ENCODE results near the gene DPP7.
A peak's percentile ranks its signal among the peaks of the same experiment; 100 is the strongest.
"Not testable (repeated sequence)": the region's sequence is repeated elsewhere in the genome, so short reads cannot be mapped to it uniquely, and the experiment has no call there.

DPP7 gene

DNA sequence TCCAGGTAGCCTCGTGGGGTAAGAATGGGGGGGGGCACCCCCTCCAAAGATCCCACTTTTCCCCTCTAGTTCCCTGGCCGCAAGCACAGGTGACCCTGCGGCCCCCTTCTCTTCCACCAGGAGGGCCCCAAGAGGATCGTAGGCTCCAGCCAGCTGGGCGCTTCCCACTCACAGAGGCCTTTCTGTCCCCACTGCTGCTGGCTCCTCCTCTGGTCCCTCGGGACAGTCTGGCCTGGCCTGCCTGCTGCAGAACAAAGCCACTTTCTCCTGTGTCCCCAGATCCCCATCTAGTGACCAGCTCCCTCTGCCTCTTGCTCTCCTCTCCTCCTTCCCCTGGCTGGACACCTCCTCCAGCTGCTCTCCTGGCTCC is 43.6 kb downstream of the DPP7 start:
- DNase-seq (ENCODE audit: low read depth, low spot score): no peak

DNA sequence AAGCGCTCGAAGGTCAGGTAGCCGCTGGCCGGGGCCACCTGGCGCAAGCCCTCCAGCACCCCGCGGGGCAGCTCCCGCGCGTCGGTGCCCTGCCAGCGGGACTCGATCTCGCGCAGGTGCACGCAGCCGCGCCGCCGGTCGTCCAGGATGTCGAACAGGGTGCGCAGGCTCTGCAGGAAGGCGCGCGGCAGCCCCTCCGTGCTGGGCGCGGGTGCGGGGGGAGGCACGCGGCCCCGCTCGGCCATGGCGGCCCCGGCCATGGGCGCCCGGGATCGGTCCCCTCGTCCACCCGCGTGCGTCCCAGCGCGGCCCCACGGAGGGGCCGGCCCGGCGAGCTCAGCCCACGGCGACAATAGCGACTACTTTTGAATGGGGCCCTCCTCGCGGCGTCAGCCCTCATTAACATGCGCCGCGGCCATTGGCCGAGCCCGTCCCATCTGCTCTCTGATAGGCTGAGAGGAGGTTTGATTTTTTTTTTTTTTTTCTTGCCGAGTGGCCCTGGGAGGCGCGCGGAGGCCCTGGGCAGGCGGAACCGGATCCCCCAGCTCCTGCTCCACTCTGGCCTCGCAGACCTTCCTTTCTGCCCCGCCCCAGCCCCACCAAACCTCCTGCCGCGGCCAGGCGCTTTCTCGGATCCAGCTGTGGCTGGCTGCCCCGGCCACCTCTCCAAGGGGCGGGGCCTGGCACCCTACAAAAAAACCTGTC is 44.2 kb downstream of the DPP7 start, which contains the start of gene SAPCD2:
Gene SAPCD2 (minus strand): TSS at position 357 of the 705 bp plus-strand sequence. CDS start 97 bp downstream, at position 260.
- peak; percentile 74 for DNase-seq (ENCODE audit: low read depth, low spot score)

DNA sequence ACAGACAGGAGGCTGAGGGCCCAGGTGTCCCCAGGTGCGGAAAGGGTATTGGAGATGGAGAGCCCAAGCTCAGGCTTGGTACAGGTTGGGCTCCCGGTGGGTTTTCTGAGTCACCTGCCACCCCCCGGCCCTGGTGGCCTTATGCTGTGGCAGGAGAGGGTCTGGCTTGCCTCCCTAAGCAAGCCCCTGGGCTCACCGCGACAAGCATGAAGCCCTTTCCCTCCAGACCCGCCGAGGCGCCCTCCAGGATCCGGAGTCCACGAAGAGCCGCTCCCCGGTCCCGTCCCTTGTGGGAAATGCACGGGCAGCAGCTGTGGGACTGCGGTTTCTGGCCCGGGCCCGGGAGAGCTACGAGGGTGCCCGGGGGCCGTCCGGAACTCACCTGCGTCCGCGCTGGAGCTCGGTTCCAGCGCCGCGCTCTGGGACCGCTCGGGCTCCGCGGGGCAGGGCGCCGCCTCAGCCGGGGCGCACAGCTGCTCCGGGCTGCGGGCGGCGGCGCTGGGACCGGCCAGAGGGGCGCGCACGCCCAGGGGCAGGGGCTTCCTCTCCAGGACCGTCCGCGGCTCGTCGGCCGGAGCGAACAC is 44.9 kb downstream of the DPP7 start:
- DNase-seq (ENCODE audit: low read depth, low spot score): no peak

DNA sequence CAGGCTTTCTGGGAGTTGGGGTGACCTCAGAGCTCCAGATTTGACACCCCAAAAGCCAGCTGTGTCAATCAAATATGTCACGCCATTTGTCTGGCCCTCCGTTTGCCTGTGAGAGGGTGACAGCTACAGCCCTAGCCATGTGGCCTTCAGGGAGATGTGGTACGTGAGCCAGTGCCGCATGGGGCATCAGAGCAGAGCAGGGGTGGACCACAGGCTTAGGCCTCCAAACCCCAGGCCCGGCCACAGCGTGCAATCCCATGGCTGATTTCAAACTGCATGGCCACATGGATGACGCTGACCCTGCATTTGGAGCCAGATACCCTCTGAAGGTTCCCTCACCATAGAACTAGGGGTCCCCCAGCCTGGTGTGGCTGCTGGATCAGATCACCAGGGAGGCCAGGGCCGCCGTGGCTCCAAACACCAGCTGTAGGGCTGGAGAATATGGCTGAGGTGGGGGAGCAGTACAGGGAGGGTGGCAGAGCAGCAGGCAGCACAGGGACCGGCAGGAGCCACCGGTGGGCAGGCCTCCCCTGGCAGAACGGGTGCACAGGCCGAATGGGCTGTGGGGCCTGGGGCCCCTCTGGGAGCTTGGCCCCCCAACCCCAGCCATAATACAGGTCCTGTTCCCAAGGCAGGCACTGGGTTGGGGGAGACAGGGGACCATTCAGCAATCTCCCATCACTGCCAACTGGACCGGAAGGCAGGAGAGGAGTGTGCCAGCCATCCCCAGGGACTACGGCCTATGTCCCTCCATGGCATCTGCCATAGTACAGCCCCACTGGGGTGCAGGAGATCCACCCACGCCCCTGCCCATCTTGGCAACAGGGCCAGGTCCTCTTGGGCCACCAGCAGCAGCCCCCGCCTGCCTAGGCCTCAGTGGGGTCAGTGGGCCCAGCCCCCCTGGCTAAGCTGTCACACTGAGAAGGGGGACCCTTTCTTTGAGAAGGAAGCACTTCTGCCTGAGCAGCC is 45.7 kb downstream of the DPP7 start:
- DNase-seq (ENCODE audit: low read depth, low spot score): no peak

DNA sequence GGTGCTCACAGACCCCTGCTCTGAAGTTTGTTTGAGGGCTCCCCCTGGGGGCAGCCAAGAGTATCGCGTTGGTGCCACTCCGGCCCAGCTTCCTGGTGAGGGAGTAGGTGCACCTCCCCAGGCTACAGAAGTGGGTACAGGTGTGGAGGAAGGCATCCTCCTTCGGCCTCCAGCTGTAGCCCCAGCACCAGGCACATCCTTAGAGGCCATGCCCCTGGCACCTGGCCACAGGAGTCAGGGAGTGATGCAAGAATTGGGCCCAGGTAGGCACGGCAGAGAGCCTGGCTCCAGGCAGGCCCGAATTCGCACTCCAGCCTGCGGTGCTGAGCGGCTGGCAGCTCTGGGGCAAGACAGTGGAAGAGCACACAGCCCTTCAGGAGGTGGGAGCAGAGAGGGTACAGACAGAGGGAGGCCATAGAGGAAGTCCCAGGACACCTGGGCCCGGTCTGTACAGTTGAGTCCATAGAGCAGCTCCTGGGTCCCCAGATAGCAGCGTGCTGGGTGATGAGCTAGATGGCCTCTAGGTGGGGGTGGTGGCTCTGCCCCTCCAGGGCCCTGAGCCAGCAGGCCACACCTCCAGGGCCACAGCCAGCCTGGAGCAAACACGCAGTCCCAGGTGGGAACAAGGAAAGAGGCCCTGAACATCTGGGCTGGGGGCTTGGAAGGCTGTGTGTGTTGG is 46.5 kb downstream of the DPP7 start:
- DNase-seq (ENCODE audit: low read depth, low spot score): peak; percentile 75

DNA sequence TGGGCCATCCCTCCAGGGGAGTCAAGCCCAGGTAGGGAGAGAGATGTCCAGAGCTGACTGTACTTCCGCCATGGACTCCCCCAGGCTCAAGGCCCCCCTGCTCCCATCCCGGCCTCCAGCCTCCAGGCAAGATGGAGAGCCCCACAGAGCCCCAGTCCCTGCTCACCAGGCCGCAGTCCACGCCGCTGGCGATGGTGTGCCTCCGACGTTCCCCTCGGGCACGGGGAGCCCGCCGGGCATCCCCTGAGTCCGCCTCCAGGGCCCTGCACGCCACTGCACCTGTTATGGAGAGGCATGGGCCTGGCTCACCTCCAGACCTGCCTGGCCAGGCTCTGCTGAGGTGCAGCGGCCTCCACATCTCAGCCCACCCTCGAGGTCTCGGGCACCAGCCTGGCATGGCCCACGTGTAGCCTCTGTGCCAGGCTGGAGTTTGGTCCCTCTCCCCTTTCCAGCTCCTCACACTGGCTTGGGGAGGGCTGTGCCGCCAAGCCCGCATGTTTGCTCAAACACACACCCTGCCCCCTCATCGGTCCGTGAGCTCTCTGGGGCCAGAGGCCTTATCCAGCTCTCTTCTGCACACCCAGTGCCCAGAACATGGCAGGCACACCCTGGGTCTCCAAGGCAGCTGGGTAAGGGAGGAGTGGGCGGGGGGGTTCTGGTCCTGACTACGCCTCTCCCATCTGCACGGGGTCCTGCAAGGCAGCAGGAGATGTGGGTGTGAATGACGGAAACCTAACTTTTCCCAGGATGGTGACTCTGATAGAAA is 48.3 kb downstream of the DPP7 start:
- no peak for DNase-seq (ENCODE audit: low read depth, low spot score)

DNA sequence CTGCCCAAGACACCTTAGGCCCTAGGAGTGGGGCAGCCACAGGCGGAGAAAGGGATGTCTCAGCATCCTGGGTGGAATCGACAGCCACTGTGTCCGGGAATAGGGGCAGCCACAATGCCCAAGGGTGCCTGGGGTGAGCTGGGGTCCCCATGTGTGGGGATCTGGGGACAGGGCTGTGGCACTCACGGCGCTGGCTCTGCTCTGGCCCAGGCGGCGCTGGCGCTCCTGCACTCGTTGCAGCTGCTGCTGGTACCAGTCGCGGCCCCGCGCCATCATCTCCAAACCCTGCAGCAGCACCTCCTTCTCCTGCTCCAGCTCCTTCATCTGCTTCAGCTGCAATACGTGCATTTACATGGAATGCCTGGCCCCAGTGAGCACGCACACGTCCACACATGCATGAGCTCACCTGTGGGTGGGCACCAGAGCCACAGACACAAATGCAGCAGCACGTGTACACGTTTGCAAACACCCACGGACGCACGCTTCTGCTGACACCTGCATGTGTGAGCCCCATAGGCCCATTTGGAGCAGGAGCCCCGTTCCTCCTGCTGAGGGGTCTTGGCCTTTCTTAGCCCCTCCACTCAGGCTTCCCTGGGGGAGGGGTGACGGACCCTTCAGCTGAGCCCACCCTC is 49.1 kb downstream of the DPP7 start:
- DNase-seq (ENCODE audit: low read depth, low spot score): no peak

DNA sequence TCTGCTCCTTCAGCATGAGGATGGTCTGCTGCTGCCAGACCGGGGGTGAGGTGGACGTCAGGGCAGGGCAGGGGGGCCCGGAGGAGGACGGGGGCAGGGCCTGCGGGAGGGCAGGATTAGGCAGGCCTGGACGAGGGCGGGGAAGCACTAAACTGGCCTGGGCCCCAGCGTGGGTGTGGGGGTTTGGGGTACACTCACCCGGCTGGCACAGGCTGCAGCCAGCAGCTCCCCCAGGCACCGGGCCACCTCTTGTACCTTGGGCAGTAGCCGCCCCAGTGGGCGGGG is 49.7 kb downstream of the DPP7 start:
- DNase-seq (ENCODE audit: low read depth, low spot score): no peak

DNA sequence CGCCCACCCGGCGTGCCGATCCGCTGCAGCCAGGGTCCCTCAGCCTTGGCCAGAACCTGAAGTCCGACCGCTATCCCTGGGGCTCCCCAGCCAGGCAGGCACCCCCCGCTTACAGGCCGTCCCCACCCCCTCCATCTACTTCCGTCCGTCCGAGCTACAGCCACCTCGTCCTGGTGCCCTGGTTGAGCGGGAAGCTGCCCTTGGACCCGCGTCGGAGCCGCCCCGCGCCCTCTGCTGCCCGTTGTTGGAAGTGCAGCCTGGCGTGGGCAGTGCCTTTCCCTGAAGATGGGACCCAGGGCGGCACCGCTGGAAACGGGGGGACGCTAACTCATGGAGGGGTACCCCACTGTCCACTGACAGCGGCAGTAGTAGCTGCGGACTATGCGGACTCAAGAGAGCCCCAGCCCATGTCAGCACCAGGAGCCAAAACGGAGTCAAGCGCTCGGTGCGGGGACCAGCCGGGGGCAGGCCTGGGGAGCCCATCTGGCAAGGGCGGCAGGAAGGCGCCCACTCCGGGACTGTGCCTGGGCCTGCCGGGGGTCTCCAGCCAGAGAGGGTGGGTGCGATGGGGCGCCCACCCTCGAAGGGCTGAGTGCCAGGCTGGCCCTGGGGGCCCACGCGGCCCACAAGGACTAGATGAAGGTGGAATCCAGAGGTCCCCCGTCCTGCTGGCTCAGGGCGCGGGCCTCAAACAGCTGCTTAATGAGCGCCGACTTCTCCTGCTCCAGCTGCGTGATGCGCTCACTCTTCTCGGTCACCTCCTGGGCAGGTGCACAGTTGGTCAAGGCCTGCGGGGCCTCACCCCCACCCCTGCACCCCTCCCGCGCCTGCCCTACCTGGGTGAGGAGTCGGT is 50.3 kb downstream of the DPP7 start:
- DNase-seq (ENCODE audit: low read depth, low spot score): no peak

DNA sequence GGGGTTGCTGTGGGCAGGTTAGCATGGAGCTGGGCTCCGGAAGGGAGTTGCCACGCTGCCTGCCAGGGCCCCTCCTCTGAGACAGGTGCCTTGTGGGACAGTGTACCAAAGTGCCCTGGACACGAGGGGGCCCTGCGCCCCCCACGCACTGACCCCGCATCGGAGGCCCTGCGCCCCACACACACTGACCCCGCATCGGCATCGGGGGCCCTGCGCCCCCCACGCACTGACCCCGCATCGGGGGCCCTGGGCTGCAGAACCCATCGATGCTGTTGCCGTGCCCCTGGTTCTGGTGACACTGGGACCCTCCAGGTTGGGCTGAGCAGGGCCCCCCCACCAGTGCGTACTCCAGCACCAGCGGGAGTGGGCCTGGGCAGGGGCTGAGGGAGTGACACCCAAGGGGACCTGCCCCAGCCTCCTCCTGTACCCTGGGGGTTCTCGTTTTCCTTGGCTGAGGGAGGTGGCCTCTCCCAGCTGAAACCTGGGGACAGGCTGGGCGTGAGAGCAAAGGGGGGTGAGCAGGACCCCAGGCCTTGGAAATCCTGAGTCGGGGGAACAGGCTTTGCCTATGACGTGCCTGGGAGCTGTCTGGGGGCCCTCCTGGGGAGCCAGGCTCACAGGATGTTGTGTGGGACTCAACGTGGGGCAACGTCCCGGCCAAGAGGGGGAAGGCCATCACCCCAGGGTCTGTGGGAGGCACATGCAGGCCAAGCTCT is 51.1 kb downstream of the DPP7 start:
- no peak for DNase-seq (ENCODE audit: low read depth, low spot score)

DNA sequence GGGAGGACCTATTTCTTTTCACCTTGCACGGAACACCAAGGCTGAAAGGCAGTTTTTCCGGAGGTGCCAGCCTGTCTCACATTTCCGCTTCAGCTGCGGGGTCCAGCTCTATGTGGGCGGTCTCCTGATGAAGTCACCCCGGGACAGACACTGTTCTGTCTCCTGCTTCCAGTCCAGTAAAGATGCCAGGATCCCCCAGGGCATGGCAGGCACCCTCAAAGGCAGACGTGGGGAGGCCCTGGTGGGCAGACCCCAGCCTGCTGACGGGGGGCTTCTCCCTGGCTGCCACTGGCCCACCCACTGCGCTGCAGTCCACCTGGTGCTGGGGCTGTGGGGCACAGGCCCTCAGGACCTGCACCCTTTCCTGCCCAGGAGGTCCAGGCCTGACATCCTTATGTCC is 51.7 kb downstream of the DPP7 start:
- not testable (repeated sequence) for DNase-seq (ENCODE audit: low read depth, low spot score)

DNA sequence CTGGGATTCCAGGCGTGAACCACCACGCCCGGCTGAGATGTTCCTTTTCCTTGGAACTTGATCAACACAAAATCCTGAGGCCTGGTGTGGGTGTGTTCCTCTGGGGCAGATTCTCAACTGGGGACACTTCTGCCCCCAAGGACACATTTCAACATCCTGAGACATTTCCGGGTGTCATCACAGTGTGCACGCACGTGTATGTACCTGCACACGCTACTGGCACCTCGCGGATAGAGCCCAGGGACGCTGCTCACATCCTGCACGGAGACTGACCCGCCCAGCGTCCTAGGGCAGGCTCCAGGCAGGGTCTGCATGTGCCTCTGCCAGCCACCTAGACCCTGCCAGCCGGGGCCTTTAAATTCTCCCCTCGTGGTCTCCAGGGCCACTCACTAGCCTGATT is 52.1 kb downstream of the DPP7 start:
- DNase-seq (ENCODE audit: low read depth, low spot score): no peak
